RPMI8226 (cell line): ENCODE results near the gene GALNT18.
"Not testable (repeated sequence)": the region's sequence is repeated elsewhere in the genome, so short reads cannot be mapped to it uniquely, and the experiment has no call there.

Experiments used
- DNase-seq: peaks from one replicate; pipeline ENCODE4 v3.0.0-alpha.2; 2015

The GALNT18 gene

DNA sequence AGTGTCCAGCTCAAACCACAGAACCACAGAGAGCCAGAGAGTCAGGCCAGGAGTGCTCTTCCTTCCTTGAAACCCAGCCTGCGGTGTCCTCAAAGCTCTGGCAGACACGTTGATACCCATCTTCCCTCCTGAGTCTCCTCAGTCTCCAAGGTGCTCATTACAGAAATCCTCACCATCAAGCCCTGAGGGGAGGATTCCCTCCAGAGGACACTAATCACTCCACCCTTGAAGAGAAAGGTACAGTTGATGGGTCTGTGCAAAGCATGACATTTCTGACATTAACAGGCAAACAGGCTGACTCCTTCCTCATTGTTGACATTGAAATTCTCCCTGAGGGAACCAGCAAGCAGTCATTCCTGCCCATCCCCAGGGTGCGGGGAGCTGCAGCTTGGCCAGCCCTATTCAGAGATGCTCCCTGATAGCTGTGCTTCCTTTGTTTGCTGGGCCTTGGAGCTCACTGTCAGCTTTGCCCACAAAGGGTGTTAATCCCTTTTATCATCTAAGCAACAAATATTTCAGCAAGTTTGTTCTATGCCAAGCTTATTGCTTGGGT, 167.1 kb downstream of the GALNT18 start:
- no peak for DNase-seq

DNA sequence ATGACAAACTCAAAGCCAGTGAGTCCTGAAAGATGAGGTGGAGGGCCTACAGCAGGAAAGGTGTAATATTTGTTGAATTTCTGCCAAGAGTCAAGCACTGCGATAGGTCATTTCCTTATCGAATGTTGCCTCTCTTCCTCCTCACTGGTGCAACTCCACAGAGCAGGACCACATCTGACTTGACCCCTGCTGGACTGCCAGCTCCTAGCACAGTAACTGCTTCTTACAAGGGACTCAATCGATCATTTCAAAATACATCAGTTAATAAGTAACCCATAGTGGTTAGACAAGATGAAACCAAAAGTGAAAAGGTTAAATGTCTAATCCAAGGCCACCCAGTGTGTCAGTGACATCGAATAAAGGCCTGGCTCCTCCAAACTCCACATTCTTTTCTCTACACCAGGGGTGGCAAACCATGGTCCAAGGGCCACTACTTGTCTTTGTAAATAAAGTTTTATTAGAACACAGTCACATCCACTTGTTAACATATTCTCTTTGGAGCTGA, 170.3 kb downstream of the GALNT18 start:
- no peak for DNase-seq

DNA sequence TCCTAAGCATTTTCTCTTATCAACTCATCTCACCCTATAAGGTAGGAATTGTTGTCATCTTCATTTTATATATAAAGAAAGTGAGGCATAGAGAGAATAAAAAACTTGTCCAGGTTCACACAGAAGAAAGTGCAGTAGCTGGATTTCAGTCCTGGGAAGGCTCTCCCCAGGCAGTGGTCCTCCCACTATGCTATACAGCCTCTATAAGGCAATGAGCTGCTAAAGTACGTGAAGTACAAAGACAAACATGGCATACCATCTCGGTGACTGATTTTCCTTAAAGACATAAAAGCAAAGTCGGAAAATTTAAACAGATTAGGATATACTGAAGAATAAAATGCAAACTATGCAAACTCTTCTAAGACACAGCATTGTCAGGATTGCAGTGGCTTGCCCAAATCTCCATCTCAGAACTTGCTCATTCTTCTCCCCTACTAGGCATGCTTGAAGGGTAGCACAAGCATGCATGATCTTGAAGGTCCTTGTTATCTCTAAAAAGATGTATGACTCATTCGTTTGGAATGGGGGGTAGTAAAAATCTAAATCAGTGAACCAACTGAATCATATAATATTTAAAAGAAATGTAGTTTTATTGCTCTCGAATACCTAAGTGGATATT, 171.0 kb downstream of the GALNT18 start:
- no peak for DNase-seq

DNA sequence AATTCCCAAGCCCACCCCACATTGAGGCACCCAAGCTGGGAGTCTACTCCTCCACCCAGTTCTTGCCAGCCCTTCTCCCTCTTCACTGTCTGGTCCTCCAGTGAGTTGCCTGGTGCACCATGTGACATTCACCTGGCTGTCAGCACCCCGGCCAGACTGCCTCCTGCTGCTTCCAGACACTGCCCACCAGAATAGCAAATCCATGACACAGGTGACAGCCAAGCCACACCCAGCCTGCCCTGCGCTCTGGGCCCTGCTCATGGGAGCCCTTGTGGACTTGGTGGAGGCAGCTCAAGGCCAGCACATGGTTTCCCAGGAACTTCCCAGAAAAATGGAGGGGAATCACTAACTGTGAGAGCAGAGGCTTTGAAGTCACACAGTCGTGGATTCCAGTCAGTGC, 172.5 kb downstream of the GALNT18 start:
- DNase-seq, result no peak

DNA sequence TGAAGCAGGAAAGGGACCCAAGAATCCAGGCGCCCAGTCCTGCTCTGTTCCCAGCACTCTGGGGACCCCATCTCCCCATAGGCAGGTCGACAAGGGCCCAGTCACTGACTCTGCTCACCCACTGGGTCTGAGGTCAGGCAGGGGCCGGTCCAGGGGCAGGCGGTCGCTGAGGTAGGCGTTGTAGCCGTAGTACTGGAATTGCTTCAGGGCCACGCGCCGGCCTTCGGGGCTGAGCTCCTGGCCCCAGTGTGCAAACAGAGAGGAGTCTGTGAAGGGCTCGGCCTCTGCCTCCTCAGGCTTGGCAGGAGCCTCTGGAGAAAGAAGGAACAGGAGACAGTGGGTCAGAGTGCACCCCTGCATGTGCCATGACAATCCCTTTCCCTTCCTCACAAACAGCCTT, 173.2 kb downstream of the GALNT18 start:
- DNase-seq, result no peak

DNA sequence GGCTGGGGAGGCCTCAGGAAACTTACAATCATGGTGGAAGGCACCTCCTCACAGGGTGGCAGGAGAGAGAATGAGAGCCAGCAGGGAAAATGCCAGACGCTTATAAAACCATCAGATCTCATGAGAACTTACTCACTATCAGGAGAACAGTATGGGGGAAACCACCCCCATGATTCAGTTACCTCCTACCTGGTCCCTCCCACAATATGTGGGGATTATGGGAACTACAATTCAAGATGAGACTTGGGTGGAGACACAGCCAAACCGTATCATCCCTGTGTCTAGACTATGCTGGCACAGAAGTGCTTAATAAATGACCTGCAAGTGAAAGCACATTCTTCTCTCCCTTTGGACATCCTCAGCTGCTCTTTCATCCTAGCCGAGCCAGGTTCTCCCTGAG, 174.2 kb downstream of the GALNT18 start:
- not testable (repeated sequence) for DNase-seq

DNA sequence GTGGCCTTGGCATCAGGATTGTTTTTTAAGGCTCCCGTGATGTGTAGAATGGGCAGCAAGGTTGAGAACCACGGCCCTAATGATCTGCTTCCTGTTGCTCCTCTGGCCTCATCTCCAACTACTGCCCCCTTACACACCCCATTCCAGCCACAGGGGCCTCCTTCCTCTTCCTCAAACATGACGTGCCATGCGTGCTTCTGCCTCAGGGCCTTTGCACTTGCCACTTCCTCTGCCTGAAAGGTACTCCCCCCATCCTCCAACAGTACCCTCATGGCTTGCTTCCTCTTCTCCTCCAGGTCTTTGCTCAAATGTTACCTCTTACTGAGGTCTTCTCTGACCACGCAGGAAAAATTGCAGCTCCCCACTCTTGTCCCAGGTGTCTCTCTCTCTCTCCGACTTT, 174.8 kb downstream of the GALNT18 start:
- DNase-seq, result no peak

DNA sequence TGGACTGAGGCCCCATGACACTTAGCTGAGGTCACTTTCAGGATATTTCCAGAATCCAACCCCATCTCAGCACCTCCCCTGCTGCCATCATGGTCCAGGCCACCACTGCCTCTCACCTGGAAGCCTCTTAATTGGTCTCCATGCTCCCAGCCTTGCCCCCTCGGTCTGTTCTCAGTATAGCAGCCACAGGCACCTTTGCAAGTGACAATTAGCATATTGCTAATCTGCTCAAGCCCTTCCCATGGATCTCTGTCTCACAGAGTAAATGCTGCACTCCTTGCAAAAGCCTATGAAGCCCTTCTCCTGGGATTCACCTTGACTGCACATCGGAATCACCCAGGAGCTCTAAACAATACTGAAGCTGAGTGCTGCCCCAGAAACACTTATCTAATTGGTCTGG, 175.2 kb downstream of the GALNT18 start:
- DNase-seq, result no peak

DNA sequence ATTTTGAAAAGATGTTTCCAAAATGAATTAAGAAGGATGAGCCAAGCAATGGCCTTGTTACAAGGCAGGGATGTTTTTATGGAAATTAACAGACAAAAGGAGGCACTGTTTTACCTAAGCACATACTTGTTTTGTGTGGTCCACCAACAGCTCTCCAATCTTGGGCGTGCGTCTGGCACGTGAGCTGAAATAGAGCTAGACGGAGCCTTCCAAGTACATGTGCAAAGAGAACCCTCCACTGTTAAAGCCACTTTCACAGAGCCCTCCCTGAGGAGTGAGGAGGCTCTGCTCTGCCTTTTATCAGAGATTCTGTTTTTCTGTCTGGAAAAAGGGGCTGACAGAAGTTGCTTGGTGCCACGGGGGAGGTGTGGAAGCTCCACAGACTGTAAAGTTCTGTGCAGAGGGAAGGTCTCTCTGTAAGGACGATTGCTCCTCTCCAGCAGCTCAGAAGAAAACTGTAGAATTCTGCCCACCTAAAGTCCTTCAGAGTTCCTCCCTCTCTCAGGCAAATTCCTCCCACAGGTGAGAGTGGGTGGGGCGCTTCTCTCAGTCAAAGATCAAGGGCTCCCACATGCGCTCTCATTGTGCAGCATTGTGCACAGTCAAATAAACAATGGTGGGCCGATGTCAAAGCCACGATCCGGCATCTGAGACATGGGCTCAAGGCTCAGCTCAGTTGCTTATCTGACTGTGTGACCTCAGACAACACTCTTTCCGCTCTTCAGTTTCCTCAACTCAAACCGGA, 176.2 kb downstream of the GALNT18 start:
- DNase-seq, result no peak

DNA sequence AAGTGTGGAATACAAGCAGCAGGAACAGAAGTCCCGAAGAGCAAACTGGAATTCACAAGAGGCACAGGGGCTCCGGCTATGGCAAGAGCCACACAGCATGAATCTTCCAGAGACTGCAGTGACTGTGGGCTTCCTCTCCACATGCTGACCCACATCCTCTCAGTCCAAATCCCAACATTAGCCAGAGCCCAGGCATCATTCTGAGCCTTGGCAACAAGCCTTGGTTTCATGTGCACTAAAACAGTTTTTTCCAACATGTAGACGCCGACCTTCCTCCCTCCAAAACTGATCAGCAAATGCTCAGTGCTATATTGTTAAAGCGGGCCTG, 177.0 kb downstream of the GALNT18 start:
- DNase-seq, result no peak

DNA sequence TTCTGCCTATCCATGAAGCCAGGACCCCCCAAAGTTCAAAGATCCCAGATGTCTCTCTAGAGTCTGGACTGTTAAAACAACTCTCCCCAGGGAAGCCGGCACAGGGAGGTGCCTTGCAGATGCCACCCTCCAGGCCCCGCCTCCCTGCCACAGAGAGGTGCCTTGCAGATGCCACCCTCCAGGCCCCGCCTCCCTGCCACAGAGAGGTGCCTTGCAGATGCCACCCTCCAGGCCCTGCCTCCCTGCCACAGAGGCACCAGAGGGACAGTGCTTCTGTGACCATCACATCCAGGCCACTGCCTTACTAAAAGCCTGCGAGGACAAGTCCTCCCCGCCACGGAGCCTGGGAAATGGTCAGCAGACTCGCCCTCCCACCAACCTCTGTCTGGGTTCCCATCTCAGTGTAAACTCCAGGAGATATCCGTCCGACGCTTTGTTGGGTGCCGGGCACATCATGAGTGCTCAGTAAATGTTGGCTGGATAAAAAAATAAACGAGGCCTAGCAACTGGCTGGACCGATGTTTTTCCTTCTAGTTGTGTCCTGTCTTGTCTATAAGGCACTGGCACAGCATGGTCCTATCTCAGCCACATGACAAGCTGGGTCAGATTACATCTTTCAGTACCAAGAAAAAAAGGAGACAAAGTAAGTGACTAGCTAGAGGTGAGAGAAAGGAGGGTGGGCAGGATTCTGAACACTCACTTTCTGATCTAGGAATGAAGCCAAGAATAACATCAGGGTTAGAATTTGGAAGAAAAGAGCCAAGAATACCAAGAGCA, 177.6 kb downstream of the GALNT18 start:
- DNase-seq, result no peak

DNA sequence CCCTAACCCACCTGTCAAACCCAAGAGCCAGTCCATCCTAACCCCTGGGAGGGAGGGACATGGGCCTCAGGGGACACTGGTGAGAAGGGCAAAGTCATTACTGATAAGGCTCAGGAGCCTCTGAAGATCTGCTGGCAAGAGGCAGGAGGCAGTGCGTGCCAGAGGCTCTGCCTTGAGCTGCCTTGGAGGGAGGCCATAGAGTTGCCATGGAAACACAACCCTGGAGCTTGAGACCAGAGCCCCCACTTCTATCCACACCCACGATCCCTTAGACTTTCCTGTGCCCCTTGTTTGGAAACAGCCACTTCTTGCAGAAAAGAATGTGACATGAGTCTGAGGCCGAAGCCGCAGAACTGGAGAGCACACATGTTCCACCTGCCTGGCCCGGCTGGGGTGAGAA, 179.0 kb downstream of the GALNT18 start:
- no peak for DNase-seq

DNA sequence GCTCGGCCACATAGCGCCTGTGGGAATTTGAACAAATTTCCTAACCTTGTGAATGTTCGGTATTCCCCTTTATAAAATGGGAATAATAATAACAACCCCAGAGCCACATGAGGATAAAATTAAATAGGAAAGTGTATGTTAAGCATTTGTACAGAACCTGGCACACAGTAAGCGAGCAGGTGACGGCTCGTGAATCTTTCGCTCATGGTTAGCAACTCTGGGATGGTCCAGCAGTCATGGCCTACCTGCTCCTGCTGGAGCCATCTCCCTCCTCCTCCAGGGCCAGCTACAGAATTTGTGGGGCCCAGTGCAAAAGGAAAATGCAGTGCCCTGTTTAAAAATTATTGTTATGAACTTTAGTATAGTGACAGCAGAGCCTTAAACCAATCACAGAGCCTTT, 180.3 kb downstream of the GALNT18 start:
- DNase-seq, result no peak

DNA sequence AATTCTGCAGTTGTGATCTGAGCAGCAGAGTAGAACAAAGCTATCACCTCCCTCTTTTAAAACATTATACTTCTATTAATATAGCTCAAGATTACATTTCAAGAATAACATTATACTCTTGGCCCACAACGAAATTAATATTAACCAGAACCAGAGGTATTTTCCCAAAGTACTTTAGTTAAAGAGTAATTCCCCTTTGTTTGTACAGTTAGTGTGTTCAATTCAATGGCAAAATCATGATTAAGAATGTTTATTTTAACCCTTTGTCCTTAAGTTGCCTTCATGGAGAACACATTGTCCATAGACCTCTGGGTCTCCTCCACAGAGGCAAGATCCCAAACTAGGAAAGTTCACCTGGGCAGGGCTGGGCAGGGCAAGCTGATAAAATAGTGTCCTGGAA, 180.7 kb downstream of the GALNT18 start:
- no peak for DNase-seq

DNA sequence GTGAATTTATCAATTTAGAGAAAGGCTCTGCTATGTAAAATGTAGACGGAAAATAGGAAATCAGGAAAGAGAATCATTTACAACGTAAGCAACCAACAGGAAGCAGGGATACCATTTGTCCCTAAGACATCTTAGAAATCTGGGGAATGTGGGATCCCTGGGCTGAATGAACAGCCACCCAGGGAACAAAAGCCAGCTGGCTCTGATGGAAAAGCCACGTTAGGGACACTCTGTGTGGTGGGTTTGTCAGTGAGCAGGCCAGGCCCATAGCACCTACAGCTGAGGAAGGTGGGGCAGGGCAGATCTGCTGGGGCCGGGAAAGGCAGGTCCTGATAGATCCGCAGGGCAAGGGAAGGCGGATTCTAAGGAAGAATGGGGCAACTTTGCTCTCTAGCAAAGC, 181.7 kb downstream of the GALNT18 start:
- no peak for DNase-seq

DNA sequence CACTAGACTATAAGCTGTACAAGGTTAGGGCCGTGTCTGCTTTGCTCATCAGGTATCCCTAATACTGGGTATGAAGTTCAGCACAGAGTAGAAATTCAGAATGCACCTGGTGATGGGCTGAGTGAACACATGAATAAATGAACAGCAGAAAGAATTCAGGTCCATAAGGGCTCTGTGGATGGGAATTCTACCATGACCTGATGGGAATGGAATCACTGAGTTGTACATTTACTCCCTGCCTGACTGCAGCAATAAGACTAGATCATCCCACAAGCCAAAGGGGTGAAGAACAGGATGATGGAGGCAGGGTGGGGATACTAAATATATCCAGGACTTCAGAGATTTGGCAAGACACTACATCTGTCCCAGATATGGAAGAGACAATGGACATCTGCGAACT, 182.2 kb downstream of the GALNT18 start:
- DNase-seq, result no peak

DNA sequence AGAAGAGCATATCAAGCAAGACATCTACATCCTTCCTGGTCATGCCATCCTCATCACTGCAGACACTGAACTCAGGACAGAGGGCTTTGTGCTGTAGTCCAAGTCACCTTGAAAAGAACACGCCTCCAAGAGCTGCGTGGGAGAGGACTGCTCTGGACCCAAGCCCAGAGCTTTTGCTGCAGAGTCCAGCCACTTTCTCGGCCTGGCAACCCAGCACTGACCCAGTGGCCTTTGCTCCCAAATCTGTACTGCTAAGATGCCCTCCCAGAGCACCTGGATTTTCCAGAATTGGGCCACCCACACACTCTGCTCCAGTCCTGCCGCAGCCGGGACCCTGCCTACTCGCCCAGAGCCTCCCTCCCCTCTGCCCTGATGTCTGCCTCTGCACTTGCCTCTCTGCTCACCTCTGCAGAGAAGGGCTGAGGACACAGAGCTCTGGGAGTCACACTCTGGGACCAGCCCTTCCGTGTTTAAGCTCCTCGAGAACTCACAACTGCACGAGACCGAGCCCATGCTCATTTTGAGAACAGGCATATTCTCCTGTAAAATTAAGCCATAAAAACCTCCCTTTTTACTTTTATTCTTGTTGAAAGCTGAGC, 185.0 kb downstream of the GALNT18 start:
- no peak for DNase-seq

DNA sequence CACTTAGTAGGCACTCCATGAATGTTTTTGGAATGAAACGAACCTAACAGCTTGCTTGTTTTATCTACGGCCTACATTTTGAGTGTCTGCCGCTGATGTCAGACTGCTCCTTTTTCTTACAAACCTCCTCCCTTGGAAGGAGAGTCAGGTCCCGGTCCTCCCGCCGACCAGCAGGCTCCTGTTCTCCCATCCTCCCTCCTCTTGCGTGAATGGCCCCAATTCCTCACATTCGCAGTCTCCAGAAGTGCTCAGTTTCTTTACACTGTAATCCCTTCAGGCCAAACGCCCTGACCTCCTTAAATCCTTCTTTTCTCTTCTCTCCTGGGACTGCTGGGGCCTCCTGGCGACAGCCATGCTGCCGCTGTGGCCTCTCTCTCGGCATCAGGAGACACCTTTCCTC, 186.2 kb downstream of the GALNT18 start:
- DNase-seq, result no peak

DNA sequence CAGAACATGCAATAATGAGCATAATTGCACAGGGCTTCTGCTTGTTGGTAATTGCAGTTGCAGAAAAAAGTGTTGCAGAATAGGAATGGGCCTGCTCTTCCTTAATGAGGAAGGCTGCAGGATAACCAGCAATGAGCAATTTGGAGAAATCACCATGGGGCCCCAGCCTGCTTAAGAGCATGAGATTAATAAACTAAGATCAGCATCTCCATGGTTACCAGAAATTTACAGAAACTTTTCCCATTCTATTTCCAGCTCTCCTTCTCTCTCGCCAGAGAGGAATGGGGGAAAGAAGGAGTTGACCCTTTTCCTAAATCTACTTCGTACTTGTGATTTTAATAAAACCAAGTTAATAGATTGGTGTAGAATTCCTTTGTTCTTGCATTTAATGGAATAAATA, 187.8 kb downstream of the GALNT18 start:
- DNase-seq, result no peak

DNA sequence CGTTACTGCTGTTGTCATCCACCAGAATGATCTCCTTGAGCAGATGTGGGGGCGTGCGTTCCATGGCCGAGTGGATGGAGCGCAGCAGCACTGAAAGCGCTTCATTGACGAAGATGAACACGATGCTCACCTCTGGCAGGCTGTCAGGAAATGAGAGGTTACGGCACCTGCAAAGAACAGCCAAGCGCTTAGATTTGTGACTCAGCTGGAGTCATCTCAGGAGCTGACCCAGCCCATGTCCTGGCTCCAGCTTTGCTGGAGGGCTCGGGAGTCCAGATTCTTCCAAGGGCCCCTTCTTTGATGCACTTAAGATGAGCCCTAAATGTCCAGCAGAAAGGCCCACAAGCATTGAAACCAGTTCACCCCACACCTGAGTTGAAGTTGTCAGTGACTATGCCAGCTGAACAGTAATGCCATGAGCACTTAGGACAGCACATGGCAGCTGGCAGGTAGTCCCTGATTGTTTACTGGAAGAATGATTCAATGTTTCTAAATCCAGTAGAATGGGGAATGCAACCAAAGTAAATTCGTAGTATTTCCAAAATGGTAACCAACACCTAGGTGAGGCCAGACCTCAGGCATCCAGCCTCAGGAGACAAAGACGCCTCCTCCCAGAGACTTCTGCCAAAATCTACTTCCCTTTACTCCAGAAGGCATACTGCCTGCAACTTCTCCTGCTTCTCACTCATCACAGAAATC, 189.0 kb downstream of the GALNT18 start:
- no peak for DNase-seq

DNA sequence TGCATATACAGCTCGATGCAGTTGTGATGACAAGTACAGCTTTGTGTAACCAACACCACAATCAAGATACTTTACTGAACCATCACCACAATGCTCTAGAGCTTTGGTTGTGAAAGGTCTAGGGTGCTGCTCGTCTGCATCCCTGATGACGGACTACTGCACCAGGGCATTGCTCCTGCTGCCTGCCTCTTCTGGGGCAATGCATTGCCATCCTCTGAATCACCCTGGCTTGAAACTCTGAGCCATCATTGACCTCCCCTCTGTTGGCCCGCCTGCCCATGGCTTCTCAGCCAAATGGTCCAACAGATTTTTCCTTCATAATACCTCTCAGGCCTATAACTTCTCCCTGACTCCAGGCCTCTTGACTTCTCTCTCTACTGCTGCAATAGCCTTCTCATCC, 191.4 kb downstream of the GALNT18 start:
- DNase-seq, result no peak

DNA sequence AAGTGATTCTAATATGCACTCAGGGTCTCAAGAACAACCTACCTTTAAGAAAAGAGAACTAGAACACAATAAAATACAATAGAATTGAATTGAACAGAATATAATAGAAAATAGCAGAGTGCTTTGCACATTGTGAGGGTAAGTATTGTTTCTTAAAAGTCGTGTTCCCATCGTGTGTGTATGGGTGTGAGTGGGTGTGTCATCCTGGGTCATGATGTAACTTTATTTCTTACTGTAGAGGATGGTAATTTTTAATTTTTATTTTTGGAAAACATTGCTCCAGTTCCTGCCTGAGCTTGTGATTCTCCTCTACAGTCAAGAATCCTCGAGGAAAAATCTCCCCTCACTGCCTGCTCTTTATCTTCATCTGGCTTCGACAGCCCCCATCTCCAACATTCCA, 193.1 kb downstream of the GALNT18 start:
- DNase-seq, result no peak

DNA sequence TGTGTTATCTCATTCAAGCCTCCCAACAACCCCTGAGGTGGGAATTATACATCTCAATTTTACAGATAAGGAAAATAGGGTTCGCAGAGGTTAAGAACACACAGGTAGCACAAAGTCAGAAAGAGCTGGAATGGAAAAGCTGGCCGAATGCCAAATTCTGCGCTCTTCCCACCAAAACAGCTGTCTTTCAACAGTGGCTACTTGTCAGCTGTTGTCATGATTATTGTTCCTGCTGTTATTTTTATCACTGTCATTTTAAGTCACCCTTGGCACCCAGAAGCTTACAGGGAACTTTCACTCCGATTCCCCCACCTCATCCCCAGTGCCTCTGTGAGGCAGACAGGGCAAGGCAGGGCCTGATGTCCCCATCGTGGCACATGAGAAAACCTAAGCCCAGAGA, 194.3 kb downstream of the GALNT18 start:
- DNase-seq, result no peak
